HEK293 (cell line): ENCODE measurements around the gene SYNJ1.
"Not testable (repeated sequence)": the region's sequence is repeated elsewhere in the genome, so short reads cannot be mapped to it uniquely, and the experiment has no call there.

Experiments used
- CTCF ChIA-PET: fragments of 350-600 bp; formaldehyde crosslinking; extraction: SDS; loops from one replicate; lab custom pipeline; 2021; ENCODE audit warnings: antibody characterized with exemption; lab: Yijun Ruan, JAX
- POLR2A ChIA-PET: fragments of 300-600 bp; formaldehyde crosslinking; extraction: SDS; loops from one replicate; lab custom pipeline; 2020; ENCODE audit warnings: antibody characterized with exemption, inconsistent platforms; lab: Yijun Ruan, JAX
- H3K27ac ChIP-seq: fragments of 200-500 bp; sonication (Bioruptor generic); 2 replicates; pipeline ENCODE4 v1.5.1; 2014; ENCODE audit warnings: low read depth, low read length, control low read depth, inconsistent platforms; ENCODE audit errors: extremely low read depth
- H3K36me3 ChIP-seq, 2 experiments: fragments of 200-500 bp in 1 of 2; sonication (Bioruptor generic) in 1 of 2; 1 replicate in 1 of 2; 2 replicates in 1 of 2; pipeline ENCODE4 v1.5.1; 2014 to 2017; ENCODE audit warnings: inconsistent platforms in 2 of 2, low read length in 2 of 2; ENCODE audit not compliant: control insufficient read depth in 2 of 2, insufficient read depth in 1 of 2
- H3K4me1 ChIP-seq: fragments of 200-500 bp; sonication (Bioruptor generic); 2 replicates; pipeline ENCODE4 v1.5.1; 2014; ENCODE audit warnings: mild to moderate bottlenecking, low read length, inconsistent platforms; ENCODE audit not compliant: control insufficient read depth, insufficient read depth
- H3K4me3 ChIP-seq: 2 replicates; pipeline ENCODE4 v1.5.1; 2011; ENCODE audit warnings: low read depth, mild to moderate bottlenecking, control low read depth, low read length, moderate library complexity
- H3K9me3 ChIP-seq: fragments of 200-500 bp; sonication (Bioruptor generic); 2 replicates; pipeline ENCODE4 v1.5.1; 2014; ENCODE audit warnings: low read depth, low read length, inconsistent platforms; ENCODE audit not compliant: control insufficient read depth, insufficient read depth
- HOXA7 ChIP-seq: sonication (generic); formaldehyde crosslinking; IDR thresholded peaks from 2 replicates; pipeline ENCODE4 v1.8.1; 2022; ENCODE audit warnings: missing genetic modification reagents, borderline replicate concordance
- HOXD13 ChIP-seq: sonication (generic); formaldehyde crosslinking; IDR thresholded peaks from 2 replicates; pipeline ENCODE4 v1.8.0; 2022; ENCODE audit warnings: missing genetic modification reagents, borderline replicate concordance
- SALL2 ChIP-seq: fragments of 450-650 bp; formaldehyde crosslinking; IDR thresholded peaks from 2 replicates; pipeline ENCODE4 v1.5.0; 2017; ENCODE audit warnings: missing biosample characterization, mild to moderate bottlenecking, missing genetic modification characterization, borderline replicate concordance
- SCRT2 ChIP-seq: fragments of 450-650 bp; formaldehyde crosslinking; IDR thresholded peaks from 2 replicates; pipeline ENCODE4 v1.5.1; 2016; ENCODE audit warnings: missing biosample characterization, missing genetic modification characterization
- SETDB1 ChIP-seq: IDR thresholded peaks from one replicate; pipeline ENCODE4 v1.6.1; 2017; ENCODE audit warnings: mild to moderate bottlenecking, low read length, moderate library complexity, mixed read lengths; ENCODE audit not compliant: insufficient read length
- SP2 ChIP-seq: fragments of 450-650 bp; formaldehyde crosslinking; IDR thresholded peaks from 2 replicates; pipeline ENCODE4 v1.5.1; 2016; ENCODE audit warnings: missing biosample characterization, missing genetic modification characterization
- ZNF10 ChIP-seq: fragments of 450-650 bp; formaldehyde crosslinking; IDR thresholded peaks from 2 replicates; pipeline ENCODE4 v1.5.1; 2017; ENCODE audit warnings: missing biosample characterization, missing genetic modification characterization
- ZNF146 ChIP-seq: fragments of 450-650 bp; formaldehyde crosslinking; IDR thresholded peaks from 2 replicates; pipeline ENCODE4 v1.5.1; 2016; ENCODE audit warnings: missing biosample characterization, missing genetic modification characterization
- ZNF23 ChIP-seq: fragments of 450-650 bp; formaldehyde crosslinking; IDR thresholded peaks from 2 replicates; pipeline ENCODE4 v1.5.1; 2016; ENCODE audit warnings: missing biosample characterization, missing genetic modification characterization, borderline replicate concordance
- ZNF266 ChIP-seq: fragments of 450-650 bp; formaldehyde crosslinking; IDR thresholded peaks from 2 replicates; pipeline ENCODE4 v1.5.1; 2016; ENCODE audit warnings: missing biosample characterization, missing genetic modification characterization, low read depth
- ZNF37A ChIP-seq: fragments of 450-650 bp; IDR thresholded peaks from 2 replicates; pipeline ENCODE4 v1.5.1; 2018; ENCODE audit warnings: missing biosample characterization, missing genetic modification characterization
- ZNF510 ChIP-seq: fragments of 450-650 bp; formaldehyde crosslinking; IDR thresholded peaks from 2 replicates; pipeline ENCODE4 v1.5.1; 2018; ENCODE audit warnings: mild to moderate bottlenecking, missing genetic modification characterization, missing biosample characterization; ENCODE audit not compliant: insufficient replicate concordance
- ZNF571 ChIP-seq: fragments of 450-650 bp; formaldehyde crosslinking; IDR thresholded peaks from 2 replicates; pipeline ENCODE4 v1.5.0; 2017; ENCODE audit warnings: missing biosample characterization, missing genetic modification characterization
- ZNF600 ChIP-seq: fragments of 450-650 bp; formaldehyde crosslinking; IDR thresholded peaks from 2 replicates; pipeline ENCODE4 v1.5.1; 2016; ENCODE audit warnings: missing biosample characterization, missing genetic modification characterization
- ZNF623 ChIP-seq: fragments of 450-650 bp; formaldehyde crosslinking; IDR thresholded peaks from 2 replicates; pipeline ENCODE4 v1.5.1; 2016; ENCODE audit warnings: missing biosample characterization, missing genetic modification characterization
- ZNF654 ChIP-seq: fragments of 450-650 bp; formaldehyde crosslinking; IDR thresholded peaks from 2 replicates; pipeline ENCODE4 v1.5.1; 2016; ENCODE audit warnings: low read depth, missing biosample characterization, missing genetic modification characterization
- ZNF791 ChIP-seq: fragments of 450-650 bp; formaldehyde crosslinking; IDR thresholded peaks from 2 replicates; pipeline ENCODE4 v1.5.1; 2016; ENCODE audit warnings: missing biosample characterization, missing genetic modification characterization
- TF ChIP-seq, protein P1 (sequence below): fragments of 450-650 bp; formaldehyde crosslinking; IDR thresholded peaks from 2 replicates; pipeline ENCODE4 v1.5.1; 2016; ENCODE audit warnings: missing biosample characterization, missing genetic modification characterization
- TF ChIP-seq, protein P2 (sequence below): fragments of 450-650 bp; formaldehyde crosslinking; IDR thresholded peaks from 2 replicates; pipeline ENCODE4 v1.5.1; 2016; ENCODE audit warnings: missing biosample characterization, missing genetic modification characterization
- TF ChIP-seq, protein P3 (sequence below): fragments of 450-650 bp; formaldehyde crosslinking; IDR thresholded peaks from 2 replicates; pipeline ENCODE4 v1.5.1; 2016; ENCODE audit warnings: missing biosample characterization, missing genetic modification characterization, borderline replicate concordance

Gene SYNJ1

DNA sequence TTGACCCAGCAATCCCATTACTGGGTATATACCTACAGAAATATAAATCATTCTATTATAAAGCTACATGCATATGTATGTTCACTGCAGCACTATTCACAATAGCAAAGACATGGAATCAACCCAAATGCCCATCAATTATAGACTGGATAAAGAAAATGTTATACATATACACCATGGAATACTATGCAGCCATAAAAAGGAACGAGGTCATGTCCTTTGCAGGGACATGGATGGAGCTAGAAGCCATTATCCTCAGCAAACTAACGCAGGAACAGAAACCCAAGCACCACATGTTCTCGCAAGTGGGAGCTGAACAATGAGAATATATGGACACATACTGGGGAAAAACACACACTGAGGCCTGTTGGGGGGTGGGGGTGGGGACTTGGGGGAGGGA, 18.9 kb upstream of the SYNJ1 start:
- H3K9me3 ChIP-seq, H3K27ac ChIP-seq, H3K4me3 ChIP-seq, H3K4me1 ChIP-seq, CTCF ChIA-PET: not testable (repeated sequence)
- peak; percentile 98 for TF ChIP-seq ZNF146 (tag by site-specific recombination)
- POLR2A ChIA-PET = interaction anchor here (1.5 kb wide), 1 partner anchor 24 kb away, joined by 7 read pairs; the partner anchor contains the start of gene PAXBP1
- peaks cover 89 to 99% of the 10 kb centered on the region in 2 experiments for H3K36me3 ChIP-seq

DNA sequence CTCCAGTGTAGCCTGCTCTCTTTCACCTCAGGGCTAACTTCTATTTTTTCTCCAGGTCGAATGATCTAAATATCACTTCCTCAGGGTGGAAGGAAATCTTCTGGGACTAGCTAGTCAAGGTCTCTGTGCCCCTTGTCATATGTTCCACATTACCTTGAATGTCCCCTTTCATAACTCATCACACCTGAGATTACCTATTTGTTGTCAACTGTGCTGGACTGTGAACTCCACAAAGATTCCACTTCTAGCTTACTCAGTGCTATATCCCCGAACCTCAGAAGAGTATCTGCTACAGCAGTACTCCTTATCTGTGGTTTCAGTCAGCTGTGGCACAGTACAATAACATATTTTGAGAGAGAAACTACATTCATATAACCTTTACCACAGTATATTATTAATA, 14.6 kb upstream of the SYNJ1 start:
- ChIA-PET POLR2A (no interaction called here), CTCF (interaction anchor here (1.0 kb wide), 1 partner anchor 89 kb away, joined by 3 read pairs; no protein-coding TSS in a partner anchor)
- no peak for TF ChIP-seq ZNF600 (tag by site-specific recombination)
- TF ChIP-seq, protein P1, sequence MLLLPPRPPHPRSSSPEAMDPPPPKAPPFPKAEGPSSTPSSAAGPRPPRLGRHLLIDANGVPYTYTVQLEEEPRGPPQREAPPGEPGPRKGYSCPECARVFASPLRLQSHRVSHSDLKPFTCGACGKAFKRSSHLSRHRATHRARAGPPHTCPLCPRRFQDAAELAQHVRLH (tag by site-specific recombination) = no peak
- no peak for TF ChIP-seq ZNF623 (tag by site-specific recombination)
- no peak for TF ChIP-seq ZNF571 (tag by site-specific recombination)
- TF ChIP-seq ZNF10 (tag by site-specific recombination) = no peak
- TF ChIP-seq, protein P2, sequence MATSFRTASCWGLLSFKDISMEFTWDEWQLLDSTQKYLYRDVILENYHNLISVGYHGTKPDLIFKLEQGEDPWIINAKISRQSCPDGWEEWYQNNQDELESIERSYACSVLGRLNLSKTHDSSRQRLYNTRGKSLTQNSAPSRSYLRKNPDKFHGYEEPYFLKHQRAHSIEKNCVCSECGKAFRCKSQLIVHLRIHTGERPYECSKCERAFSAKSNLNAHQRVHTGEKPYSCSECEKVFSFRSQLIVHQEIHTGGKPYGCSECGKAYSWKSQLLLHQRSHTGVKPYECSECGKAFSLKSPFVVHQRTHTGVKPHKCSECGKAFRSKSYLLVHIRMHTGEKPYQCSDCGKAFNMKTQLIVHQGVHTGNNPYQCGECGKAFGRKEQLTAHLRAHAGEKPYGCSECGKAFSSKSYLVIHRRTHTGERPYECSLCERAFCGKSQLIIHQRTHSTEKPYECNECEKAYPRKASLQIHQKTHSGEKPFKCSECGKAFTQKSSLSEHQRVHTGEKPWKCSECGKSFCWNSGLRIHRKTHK (tag by site-specific recombination) = no peak
- TF ChIP-seq SCRT2 (tag by site-specific recombination) = no peak
- TF ChIP-seq SP2 (tag by site-specific recombination) = no peak
- no peak for TF ChIP-seq ZNF266 (tag by site-specific recombination)
- no peak for TF ChIP-seq ZNF23 (tag by site-specific recombination)
- no peak for TF ChIP-seq HOXD13 (CRISPR knock-in tag)
- no peak for TF ChIP-seq SETDB1
- no peak for TF ChIP-seq HOXA7 (CRISPR knock-in tag)
- no peak for TF ChIP-seq ZNF791 (tag by site-specific recombination)
- no peak for TF ChIP-seq ZNF510
- TF ChIP-seq ZNF654 (tag by site-specific recombination) = no peak
- no peak for TF ChIP-seq ZNF37A
- TF ChIP-seq, protein P3, sequence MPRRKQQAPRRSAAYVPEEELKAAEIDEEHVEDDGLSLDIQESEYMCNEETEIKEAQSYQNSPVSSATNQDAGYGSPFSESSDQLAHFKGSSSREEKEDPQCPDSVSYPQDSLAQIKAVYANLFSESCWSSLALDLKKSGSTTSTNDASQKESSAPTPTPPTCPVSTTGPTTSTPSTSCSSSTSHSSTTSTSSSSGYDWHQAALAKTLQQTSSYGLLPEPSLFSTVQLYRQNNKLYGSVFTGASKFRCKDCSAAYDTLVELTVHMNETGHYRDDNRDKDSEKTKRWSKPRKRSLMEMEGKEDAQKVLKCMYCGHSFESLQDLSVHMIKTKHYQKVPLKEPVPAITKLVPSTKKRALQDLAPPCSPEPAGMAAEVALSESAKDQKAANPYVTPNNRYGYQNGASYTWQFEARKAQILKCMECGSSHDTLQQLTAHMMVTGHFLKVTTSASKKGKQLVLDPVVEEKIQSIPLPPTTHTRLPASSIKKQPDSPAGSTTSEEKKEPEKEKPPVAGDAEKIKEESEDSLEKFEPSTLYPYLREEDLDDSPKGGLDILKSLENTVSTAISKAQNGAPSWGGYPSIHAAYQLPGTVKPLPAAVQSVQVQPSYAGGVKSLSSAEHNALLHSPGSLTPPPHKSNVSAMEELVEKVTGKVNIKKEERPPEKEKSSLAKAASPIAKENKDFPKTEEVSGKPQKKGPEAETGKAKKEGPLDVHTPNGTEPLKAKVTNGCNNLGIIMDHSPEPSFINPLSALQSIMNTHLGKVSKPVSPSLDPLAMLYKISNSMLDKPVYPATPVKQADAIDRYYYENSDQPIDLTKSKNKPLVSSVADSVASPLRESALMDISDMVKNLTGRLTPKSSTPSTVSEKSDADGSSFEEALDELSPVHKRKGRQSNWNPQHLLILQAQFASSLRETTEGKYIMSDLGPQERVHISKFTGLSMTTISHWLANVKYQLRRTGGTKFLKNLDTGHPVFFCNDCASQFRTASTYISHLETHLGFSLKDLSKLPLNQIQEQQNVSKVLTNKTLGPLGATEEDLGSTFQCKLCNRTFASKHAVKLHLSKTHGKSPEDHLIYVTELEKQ (tag by site-specific recombination) = no peak
- no peak for TF ChIP-seq SALL2 (tag by site-specific recombination)
- H3K27ac ChIP-seq = no peak overlapping the region
- H3K36me3 ChIP-seq = peaks cover 77 to 96% of the 10 kb centered on the region in 2 experiments
- H3K9me3 ChIP-seq = no peaks in the 10 kb centered on the region
- no peak overlapping the region for H3K4me3 ChIP-seq
- H3K4me1 ChIP-seq = no peaks in the 10 kb centered on the region
